ENCODE measurements around the gene PHTF1.
"Not testable (repeated sequence)": the region's sequence is repeated elsewhere in the genome, so short reads cannot be mapped to it uniquely, and the experiment has no call there.

Gene PHTF1

DNA sequence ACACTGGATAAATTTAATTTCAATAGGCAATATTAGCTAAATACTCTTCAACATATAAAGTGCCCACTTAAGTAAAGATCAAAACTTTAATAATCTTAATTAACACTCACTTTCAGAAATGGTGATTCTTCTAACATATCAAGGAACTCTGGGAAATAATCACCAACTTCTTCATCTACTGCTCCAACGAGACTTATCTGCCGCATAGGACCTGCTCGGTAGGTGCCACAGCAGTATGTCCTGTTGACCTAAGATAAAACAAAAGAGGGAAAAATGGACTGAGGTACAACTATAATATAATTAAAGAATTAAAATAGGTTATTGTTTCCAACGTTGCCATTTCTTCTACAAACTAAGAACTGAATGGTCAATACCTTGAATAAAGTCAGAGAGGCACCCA is 18.3 kb upstream of the PHTF1 start:
- no peak for DNase-seq

DNA sequence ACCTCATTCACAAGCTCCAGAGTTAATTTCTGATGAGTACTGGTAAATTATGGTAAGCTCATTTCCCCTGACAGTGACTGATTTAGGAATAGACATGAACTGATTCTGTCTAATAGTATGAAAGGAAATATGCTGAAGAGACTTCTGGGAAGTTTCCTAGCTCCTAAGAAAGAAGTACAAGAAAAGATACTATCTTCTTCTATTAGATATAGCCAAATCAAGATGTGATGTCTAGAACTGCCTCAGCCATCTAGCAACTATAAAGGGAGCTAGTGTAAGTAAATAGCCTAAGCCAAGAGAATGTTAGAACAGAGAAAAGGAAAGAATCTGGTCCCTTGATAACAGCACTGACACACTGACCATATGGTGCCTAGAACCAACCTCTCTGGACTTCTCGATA is 10.7 kb upstream of the PHTF1 start:
- no peak for DNase-seq

DNA sequence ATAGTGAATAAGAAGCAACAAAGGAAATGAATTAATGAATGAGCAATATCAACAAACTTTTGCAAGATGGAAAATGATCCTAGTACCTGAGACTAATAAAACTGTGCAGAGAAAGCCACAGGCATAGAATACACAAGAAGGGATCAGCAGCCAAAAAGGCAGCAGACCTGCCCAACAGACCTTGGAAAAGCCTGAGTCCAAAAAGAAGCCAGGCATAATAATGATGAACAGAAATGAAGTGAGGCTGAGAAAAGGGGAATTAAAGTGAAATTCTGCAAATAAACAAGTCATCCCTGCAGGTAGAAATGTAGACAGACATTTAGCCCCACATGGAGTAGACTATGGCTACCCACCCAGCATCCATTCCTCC is 10.3 kb upstream of the PHTF1 start:
- DNase-seq = no peak

- no peak for DNase-seq
Measured at GRCh38 chr1:113768916-113769600, 9.8 kb upstream of the PHTF1 start.

- DNase-seq = no peak
Measured at GRCh38 chr1:113765306-113766230, 6.3 kb upstream of the PHTF1 start.

DNA sequence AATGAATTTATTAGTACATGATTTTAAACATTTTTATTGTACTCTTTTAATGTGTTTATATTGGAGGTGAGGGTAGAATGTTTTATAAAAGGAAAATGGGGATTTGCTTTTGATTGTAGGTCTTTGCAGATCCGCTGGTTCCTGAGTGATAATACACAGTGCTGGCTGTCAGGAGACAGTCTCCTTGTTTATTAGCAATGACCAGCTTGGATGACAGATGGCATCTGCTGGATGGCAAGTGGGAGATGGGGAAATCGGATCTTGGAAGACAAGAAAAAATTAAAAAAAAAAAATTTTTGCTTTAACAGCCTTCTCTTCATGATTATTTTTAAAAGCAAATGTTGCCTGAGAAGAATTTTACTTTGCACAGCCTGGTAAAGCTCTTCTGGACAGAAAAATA is 4.4 kb upstream of the PHTF1 start:
- no peak for DNase-seq

DNA sequence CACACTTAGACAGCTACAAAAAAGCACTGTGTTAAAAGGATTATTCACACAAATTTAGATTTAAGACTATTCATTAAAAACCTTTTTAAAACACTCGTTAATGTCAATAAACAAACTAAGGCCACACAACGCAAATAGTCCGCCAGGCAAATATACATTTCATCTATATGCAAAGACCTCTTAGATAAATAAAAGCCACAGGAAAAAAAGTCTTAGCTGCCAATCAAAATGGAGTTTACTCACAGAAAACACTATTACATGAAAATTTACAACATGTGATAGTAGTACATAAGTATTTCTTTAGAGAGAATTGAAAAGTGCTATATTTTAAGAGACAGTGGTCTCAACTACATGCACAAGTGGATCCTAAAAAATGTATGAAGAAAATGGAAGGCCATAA is 2.7 kb upstream of the PHTF1 start:
- no peak for DNase-seq

DNA sequence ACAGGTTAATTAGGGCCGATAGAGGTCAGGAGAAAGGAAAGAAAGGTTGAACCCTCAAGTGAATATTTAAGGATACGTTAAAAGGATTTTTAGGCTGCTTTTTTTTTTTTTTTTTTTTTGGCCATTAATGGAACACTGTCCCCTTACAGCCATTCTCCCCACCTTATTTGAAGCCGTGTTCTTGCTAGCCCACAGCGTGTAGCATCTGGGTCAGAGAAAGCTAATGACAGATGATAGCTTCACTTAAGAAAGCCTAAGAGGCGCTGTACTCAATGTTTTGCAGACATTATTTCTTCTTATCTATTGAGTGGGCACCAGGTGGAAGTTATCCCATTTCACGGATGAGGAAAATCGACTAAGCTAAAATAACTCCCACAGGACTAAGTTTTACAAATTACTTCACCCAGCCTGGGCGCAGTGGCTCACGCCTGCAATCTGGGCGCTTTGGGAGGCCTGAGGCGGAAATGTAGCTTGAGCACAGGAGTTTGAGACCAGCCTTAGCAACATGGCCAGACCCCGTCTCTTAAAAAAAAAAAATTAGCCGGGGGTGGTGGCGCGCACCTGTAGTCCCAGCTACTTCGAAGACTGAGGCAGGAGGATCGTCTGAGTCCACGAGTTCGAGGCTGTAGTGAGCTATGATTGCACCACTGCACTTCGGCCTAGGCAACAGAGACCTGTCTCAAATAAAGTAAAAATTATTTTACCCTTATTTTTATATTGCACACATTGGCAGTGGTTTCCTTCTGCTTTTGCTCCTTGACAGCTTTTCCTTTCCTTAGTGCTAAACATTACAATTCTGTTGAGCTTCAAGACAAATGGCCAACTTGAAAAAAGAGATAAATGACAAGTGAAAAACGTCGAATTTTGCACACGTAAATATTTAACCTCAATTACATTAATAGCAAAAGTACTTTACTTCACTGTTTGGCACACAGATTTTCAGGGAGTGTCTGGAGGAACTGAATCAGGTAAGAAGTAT is 1.1 kb upstream of the PHTF1 start:
- DNase-seq = no peak

DNA sequence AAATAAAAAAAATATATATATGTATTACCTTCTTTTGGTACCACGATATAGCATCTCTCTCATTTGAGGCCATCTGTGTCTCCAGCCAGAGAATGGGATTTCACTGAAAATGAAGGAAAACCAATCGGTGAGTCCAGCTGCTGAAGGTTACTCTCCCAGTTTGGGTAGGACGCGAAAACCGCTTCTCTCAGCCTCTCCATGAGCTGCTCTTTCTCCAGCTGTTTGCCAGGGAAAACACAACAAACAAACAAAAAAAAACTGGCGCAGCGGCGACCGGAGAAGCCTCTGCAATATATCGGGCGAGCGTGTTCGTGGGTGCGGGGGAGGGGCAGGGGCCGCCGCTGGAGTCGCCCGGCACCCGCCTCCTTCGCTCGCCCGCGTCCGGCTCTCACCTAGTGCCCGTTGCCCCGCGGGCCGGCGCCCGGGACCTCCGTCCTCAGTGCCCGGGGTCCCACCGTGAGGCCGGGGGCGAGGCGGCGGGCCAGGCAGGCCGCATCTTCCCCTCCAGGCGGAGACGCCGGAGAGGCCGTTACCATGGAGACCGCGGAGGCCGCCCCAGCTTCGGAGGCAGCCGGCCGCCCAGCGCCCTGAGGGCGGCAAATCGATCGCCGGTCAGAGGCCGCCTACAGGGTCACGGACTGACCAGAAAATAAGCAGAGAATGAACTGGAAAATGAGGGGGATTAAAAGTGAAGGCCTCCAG is 504 bp downstream of the PHTF1 start:
- peak; percentile 64 for DNase-seq

GRCh38 chr1:113756461-113756860 is 2.8 kb downstream of the PHTF1 start:
- no peak for DNase-seq

- not testable (repeated sequence) for DNase-seq
Measured at GRCh38 chr1:113753333-113753732, 6.0 kb downstream of the PHTF1 start.

GRCh38 chr1:113751516-113751915 is 7.8 kb downstream of the PHTF1 start:
- DNase-seq = no peak

GRCh38 chr1:113751114-113751513 is 8.2 kb downstream of the PHTF1 start:
- no peak for DNase-seq

DNA sequence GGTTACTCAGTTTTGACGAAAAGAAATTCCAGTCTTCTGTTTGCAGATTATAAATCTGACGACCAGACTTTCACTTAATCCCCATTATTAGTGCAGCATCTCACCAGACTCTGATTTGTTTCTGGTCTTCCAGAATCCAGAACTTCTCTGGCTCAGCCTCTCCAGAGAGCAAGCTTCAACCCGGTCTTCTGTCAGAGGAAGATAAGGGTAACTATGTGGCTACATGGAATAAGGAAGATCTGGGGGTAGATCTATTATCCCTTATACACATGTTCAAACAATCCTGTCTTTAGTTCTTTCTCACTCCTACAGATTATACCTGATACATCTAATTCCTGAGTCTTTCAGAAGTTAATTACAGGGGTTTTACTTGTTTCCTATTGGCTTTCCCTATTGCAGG is 9.9 kb downstream of the PHTF1 start:
- DNase-seq = no peak

DNA sequence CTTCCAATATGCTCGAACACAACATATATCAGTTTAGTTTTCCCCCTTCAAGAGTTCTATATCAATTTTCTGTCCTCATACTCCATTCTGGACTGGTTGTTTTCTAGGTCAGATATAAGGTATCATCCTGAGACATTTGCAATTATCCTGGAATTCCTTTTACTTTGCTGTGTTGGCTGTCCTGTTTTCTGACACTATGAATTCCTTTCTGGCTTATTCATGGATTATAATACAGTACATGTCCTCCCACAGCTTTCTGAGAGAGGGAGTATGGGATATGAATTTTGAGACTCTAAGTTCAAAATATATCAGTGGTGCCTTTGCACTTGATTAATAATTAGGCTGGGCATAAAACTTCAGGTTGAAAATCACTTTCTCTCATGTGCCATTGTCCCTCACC is 11.9 kb downstream of the PHTF1 start:
- no peak for DNase-seq

- no peak for DNase-seq
Measured at GRCh38 chr1:113745425-113745824, 13.9 kb downstream of the PHTF1 start.

DNA sequence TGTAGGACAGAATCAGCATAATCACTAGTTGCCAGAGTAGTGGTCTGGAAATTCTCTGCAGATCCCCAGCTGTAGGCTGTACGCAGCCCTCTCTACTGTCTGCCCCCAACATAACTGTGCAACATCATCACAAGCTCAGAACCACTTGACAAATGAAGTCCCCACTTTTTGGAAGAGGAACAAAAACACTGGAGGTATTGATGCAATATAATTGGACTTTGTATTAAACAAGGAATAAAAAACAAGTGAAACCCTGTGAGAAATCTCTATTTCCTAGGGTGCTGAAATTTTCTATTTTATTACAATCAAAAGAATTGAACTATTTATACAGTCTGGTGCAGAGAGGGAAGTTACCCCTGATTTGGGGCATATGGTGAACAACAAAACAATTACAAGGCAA is 15.2 kb downstream of the PHTF1 start:
- DNase-seq = no peak

DNA sequence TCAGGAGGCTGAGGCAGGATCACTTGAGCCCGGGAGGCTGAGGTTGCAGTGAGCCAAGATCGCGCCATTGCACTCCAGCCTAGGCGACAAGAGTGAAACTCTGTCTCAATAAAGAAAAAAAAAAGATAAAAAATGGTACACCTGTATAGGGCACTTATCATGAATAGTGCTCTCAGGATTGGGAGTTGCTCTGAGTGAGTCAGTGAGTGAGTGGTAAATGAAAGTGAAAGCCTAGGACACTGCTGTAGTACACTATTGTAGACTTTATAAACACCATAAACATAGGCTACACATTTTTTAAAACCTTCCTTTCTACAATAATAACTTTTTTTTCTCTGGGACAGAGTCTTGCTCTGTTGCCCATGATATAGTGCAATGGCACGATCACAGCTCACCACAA is 16.8 kb downstream of the PHTF1 start:
- DNase-seq = no peak

- no peak for DNase-seq
Measured at GRCh38 chr1:113734357-113735055, 24.8 kb downstream of the PHTF1 start.

GRCh38 chr1:113732802-113733201 is 26.5 kb downstream of the PHTF1 start:
- DNase-seq = no peak

DNA sequence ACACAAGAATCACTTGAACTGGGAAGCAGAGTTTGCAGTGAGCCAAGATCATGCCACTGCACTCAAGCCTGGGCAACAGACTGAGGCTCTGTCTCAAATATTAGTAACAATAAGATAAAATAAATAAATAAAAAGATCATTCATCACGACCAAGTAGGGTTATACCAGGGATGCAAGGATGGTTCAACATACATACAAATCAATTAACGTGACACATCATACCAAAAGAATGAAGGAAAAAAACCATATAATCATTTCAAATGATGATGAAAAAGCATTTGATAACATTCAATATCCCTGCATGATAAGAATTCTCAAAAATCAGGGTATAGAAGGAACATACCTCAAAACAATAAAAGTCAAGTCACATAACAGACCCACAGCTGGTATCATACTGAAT is 38.3 kb downstream of the PHTF1 start:
- no peak for DNase-seq

DNA sequence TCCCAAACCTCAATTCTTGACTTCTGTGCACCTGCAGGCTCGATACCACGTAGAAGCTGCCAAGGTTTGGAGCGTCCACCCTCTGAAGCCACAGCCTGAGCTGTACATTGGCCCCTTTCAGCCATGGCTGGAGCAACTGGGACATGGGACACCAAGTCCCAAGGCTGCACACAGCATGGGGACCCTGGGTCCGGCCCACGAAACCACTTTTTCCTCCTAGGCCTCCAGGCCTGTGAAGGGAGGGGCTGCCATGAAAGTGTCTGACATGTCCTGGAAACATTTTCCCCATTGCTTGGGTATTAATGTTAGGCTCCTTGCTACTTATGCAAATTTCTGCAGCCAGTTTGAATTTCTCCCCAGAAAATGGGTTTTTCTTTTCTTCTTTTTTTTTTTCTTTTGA is 40.7 kb downstream of the PHTF1 start:
- DNase-seq = not testable (repeated sequence)
